Stomach (tissue), 9 donors: ENCODE results near the gene TP63. TPM values are rescaled to one million over a fixed set of nuclear protein-coding genes. Genes with fewer than 3 reads are reported as not detected.

Source experiments
- DNase-seq, 2 donors: peaks; one replicate each; pipeline versions ENCODE4 v3.0.0 to v3.0.0-alpha.2; 2013 to 2019
- H3K27ac ChIP-seq, 5 donors: fragments of 200-600 bp in 4 of 5; sonication (generic) in 4 of 5; one replicate each; pipeline ENCODE4 v1.5.1; 2013 to 2019; ENCODE audit warnings: mild to moderate bottlenecking in 1 of 5, moderate library complexity in 1 of 5
- H3K27me3 ChIP-seq, 3 donors: fragments of 200-600 bp; sonication (generic); one replicate each; pipeline ENCODE4 v1.5.1; 2017 to 2019; ENCODE audit warnings: mixed run types in 1 of 3
- H3K36me3 ChIP-seq, 4 donors: fragments of 200-600 bp; sonication (generic); 1 replicate in 3 of 4; 2 replicates in 1 of 4; pipeline ENCODE4 v1.5.1; 2016 to 2019
- H3K4me1 ChIP-seq, 4 donors: fragments of 200-600 bp; sonication (generic); one replicate each; pipeline ENCODE4 v1.5.1; 2016 to 2019
- H3K4me3 ChIP-seq, 4 donors: fragments of 200-600 bp; sonication (generic) in 3 of 4; one replicate each; pipeline ENCODE4 v1.5.1; 2016 to 2019; ENCODE audit warnings: mild to moderate bottlenecking in 1 of 4
- H3K9me3 ChIP-seq, 4 donors: fragments of 200-600 bp; sonication (generic); one replicate each; pipeline ENCODE4 v1.5.1; 2016 to 2019
- EP300 ChIP-seq: sonication (generic); formaldehyde crosslinking; IDR thresholded peaks from one replicate; pipeline ENCODE4 v1.6.1; 2017; ENCODE audit warnings: antibody characterized with exemption
- POLR2A ChIP-seq, 4 donors: fragments of 450-650 bp; IDR thresholded peaks; one replicate each; pipeline ENCODE4 v1.6.1; 2016; ENCODE audit warnings: antibody characterized with exemption in 4 of 4, control low read depth in 2 of 4, mild to moderate bottlenecking in 1 of 4, moderate library complexity in 1 of 4
- POLR2AphosphoS5 ChIP-seq, 3 donors: sonication (generic); formaldehyde crosslinking; IDR thresholded peaks; one replicate each; pipeline ENCODE4 v1.6.1; 2016; ENCODE audit warnings: antibody characterized with exemption in 3 of 3
- WGBS, 5 donors: extraction: QIAGEN DNeasy Blood & Tissue Kit in 3 of 5; methylation state at CpG; one replicate each; pipeline versions ENCODE4 v1.1.5 to v1.1.7; 2013 to 2018; 5-methylcytosine and 5-hydroxymethylcytosine counted together
- intact Hi-C: fragments of 100-400 bp; cut with DNase I; formaldehyde crosslinking; loops from one replicate; pipeline ENCODE4 v1.15.1; 2023; ENCODE audit warnings: low total_unique reads
- polyA plus RNA-seq, 3 donors: library from polyadenylated mRNA; stranded (reverse); fragments of 200-250 nt; gene quantifications; one replicate each; pipeline ENCODE4 v1.2.3, GENCODE V29; 2013
- total RNA-seq, 5 donors: library from RNA; depleted of rRNA; stranded (reverse); fragments of >200 nt; gene quantifications; one replicate each; pipeline versions ENCODE4 v1.1.0 to v1.2.3, GENCODE V29; 2014 to 2016
- TF ChIP-seq, protein P1 (sequence below), 7 experiments: fragments of 450-650 bp in 4 of 7; fragments of 200-600 bp in 3 of 7; sonication (generic) in 3 of 7; IDR thresholded peaks; one replicate each; pipeline ENCODE4 v1.5.1; 2016 to 2019; ENCODE audit warnings: antibody characterized with exemption in 7 of 7, control low read depth in 2 of 7, mild to moderate bottlenecking in 1 of 7
- donor health status: healthy with polysubstance abuse.
- donor health status: Bipolar disorder and iron deficiency.
- donor health status: healthy.

The TP63 gene
- total and polyA plus RNA-seq, 8 donors: 0.15 to 25.6 (median 0.55) TPM; not detected in 5

DNA sequence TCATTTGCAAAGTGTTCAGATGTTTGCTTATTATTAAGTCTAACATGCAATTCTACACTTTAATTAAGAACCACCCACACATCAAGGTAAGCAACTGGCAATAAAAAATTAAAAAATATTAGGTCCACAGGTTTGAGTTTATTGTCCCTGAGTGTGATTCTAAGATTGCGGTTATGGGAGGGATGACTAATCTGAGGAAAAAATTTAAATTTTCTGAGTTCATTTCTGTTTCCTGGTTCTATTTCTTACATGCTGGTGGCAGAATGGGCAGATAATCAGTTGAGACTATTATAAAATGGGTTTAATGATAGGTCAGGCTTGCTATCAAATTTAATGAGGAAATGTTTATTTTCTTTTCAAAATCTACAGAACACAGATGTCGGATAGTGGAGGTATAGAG lies 105.9 kb downstream of the TP63 start:
- intact Hi-C loops: no loop called here
- no peak overlapping the region for H3K4me3 ChIP-seq
- no peaks in the 10 kb centered on the region for H3K36me3 ChIP-seq
- TF ChIP-seq POLR2A (IDR thresholded peaks at IDR 0.05) (no peak), POLR2AphosphoS5 (IDR thresholded peaks at IDR 0.05) (no peak), EP300 (no peak)
- TF ChIP-seq, protein P1, sequence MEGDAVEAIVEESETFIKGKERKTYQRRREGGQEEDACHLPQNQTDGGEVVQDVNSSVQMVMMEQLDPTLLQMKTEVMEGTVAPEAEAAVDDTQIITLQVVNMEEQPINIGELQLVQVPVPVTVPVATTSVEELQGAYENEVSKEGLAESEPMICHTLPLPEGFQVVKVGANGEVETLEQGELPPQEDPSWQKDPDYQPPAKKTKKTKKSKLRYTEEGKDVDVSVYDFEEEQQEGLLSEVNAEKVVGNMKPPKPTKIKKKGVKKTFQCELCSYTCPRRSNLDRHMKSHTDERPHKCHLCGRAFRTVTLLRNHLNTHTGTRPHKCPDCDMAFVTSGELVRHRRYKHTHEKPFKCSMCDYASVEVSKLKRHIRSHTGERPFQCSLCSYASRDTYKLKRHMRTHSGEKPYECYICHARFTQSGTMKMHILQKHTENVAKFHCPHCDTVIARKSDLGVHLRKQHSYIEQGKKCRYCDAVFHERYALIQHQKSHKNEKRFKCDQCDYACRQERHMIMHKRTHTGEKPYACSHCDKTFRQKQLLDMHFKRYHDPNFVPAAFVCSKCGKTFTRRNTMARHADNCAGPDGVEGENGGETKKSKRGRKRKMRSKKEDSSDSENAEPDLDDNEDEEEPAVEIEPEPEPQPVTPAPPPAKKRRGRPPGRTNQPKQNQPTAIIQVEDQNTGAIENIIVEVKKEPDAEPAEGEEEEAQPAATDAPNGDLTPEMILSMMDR (IDR thresholded peaks at IDR 0.05): no peak
- 74 to 94% (median 93%) methylated on average over 2 of the region's 2 CpGs for WGBS, 5 donors
- H3K27ac ChIP-seq: no peak overlapping the region
- DNase-seq: no peak
- H3K27me3 ChIP-seq: no peaks in the 10 kb centered on the region
- H3K4me1 ChIP-seq: no peaks in the 10 kb centered on the region
- H3K9me3 ChIP-seq: no peaks in the 10 kb centered on the region

DNA sequence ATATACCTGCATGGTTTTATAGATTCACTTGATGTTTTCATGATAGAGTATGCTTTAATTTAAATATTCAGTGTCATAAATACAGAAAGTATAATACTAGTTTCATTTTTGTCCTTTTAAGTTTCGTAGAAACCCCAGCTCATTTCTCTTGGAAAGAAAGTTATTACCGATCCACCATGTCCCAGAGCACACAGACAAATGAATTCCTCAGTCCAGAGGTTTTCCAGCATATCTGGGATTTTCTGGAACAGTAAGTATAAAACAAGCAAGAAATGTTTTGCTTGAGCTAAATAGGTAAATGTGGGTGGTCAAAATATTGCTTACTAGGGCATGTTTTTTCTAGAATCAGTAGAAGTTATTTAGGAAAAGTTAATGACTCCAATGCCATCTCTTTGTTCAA lies 106.4 kb downstream of the TP63 start:
- Histone ChIP-seq H3K36me3 (no peaks in the 10 kb centered on the region), H3K27me3 (no peaks in the 10 kb centered on the region), H3K27ac (no peak overlapping the region), H3K9me3 (no peaks in the 10 kb centered on the region), H3K4me3 (no peak overlapping the region), H3K4me1 (no peaks in the 10 kb centered on the region)
- DNase-seq: no peak
- TF ChIP-seq POLR2A (IDR thresholded peaks at IDR 0.05) (no peak), EP300 (no peak), POLR2AphosphoS5 (IDR thresholded peaks at IDR 0.05) (no peak)
- TF ChIP-seq, protein P1 (IDR thresholded peaks at IDR 0.05): no peak
- 85 to 93% (median 93%) methylated on average over 2 of the region's 2 CpGs for WGBS, 5 donors
- intact Hi-C loops: no loop called here

DNA sequence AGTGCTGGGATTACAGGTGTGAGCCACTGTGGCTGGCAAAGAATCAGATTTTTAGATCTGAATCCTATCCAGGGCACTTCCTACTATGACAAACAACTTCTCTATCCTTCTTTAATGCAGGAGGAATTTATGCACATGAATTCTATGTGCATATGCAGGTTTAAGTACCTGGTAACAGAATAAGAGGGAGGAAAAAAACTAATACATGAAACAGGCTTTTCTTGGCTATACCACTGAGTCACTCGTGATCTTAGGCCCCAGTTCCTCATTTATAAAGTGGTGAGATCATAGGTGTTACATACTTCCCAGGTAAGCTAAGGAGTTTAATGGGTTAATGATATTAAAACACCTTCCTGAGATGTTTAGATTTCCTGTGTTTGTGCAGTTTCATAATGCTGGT lies 108.2 kb downstream of the TP63 start:
- peaks cover 0 to 8% (median 2%) of the 10 kb centered on the region in 4 donors for H3K9me3 ChIP-seq
- no peak for TF ChIP-seq POLR2AphosphoS5 (IDR thresholded peaks at IDR 0.05)
- no peak for TF ChIP-seq EP300
- no peak for TF ChIP-seq POLR2A (IDR thresholded peaks at IDR 0.05)
- TF ChIP-seq, protein P1 (IDR thresholded peaks at IDR 0.05): no peak
- intact Hi-C loops: no loop called here
- no peak overlapping the region for H3K4me3 ChIP-seq
- 71 to 92% (median 88%) methylated on average over 1 of the region's 1 CpG for WGBS, 5 donors
- DNase-seq: no peak
- no peak overlapping the region for H3K27ac ChIP-seq
- H3K4me1 ChIP-seq: no peaks in the 10 kb centered on the region
- H3K27me3 ChIP-seq: no peaks in the 10 kb centered on the region
- H3K36me3 ChIP-seq: no peaks in the 10 kb centered on the region

DNA sequence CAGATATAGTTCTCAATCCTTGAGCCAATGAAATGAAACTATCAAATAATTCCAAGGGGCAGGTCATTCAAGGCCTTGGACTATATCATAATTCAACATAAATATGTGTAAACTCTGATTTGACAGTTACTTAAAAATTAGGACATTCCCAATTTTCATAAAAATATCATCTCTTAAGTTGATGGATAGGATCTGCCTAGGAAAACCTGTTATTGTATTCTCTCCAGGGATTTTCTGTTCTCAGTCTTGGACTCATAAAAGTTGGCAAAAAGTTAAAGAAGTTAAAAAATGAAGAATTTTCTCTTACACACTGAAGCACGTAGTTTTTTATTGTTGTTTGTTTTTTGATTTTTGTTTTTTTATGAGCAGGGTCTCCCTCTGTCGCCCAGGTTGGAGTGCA lies 109.0 kb downstream of the TP63 start:
- Histone ChIP-seq H3K4me1 (no peaks in the 10 kb centered on the region), H3K4me3 (no peak overlapping the region), H3K36me3 (no peaks in the 10 kb centered on the region), H3K9me3 (peaks cover 0 to 15% (median 8%) of the 10 kb centered on the region in 4 donors), H3K27ac (no peak overlapping the region), H3K27me3 (no peaks in the 10 kb centered on the region)
- WGBS, 5 donors: 89 to 97% (median 92%) methylated on average over 2 of the region's 2 CpGs
- intact Hi-C loops: no loop called here
- no peak for DNase-seq
- TF ChIP-seq POLR2AphosphoS5 (IDR thresholded peaks at IDR 0.05): no peak
- no peak for TF ChIP-seq POLR2A (IDR thresholded peaks at IDR 0.05)
- TF ChIP-seq EP300: no peak
- TF ChIP-seq, protein P1 (IDR thresholded peaks at IDR 0.05): no peak
